ENCODE measurements around the gene CAMK1D. TPM values are rescaled to one million over a fixed set of nuclear protein-coding genes. Genes with fewer than 3 reads are reported as not detected.
"Not testable (repeated sequence)": the region's sequence is repeated elsewhere in the genome, so short reads cannot be mapped to it uniquely, and the experiment has no call there.

Gene CAMK1D
- total RNA-seq, 1 donor from 2014 or later, result 8.7 TPM

GRCh38 chr10:12340371-12340770 is 9.0 kb upstream of the CAMK1D start:
- intact Hi-C loops (cut with micrococcal nuclease), result loop anchor here (10.0 kb wide), 1 partner anchor 146 kb away; the partner anchor contains the start of genes CDC123 and NUDT5

GRCh38 chr10:12340937-12341336 is 8.4 kb upstream of the CAMK1D start:
- intact Hi-C loops (cut with micrococcal nuclease), result loop anchor here (10.0 kb wide), 1 partner anchor 146 kb away; the partner anchor contains the start of genes CDC123 and NUDT5

GRCh38 chr10:12341526-12341925 is 7.8 kb upstream of the CAMK1D start:
- intact Hi-C loops (cut with micrococcal nuclease), result loop anchor here (10.0 kb wide), 1 partner anchor 147 kb away; the partner anchor contains the start of genes CDC123 and NUDT5

GRCh38 chr10:12344375-12345110 is 4.8 kb upstream of the CAMK1D start:
- intact Hi-C loops (cut with micrococcal nuclease), result loop anchor here (5.0 to 10.0 kb wide), 5 partner anchors 150 to 758 kb away; partner anchors contain the start of genes CDC123, NUDT5, OPTN and SEC61A2

GRCh38 chr10:12346707-12347106 is 2.6 kb upstream of the CAMK1D start:
- intact Hi-C loops (cut with micrococcal nuclease), result loop anchor here (5.0 to 10.0 kb wide), 5 partner anchors 152 to 756 kb away; partner anchors contain the start of genes CDC123, NUDT5, OPTN and SEC61A2

- intact Hi-C loops (cut with micrococcal nuclease), result loop anchor here (5.0 to 10.0 kb wide), 5 partner anchors 154 to 754 kb away; partner anchors contain the start of genes CDC123, NUDT5, OPTN and SEC61A2
Measured at GRCh38 chr10:12348294-12348869, 965 bp upstream of the CAMK1D start.

- intact Hi-C loops (cut with micrococcal nuclease), result loop anchor here (1.0 to 10.0 kb wide), 8 partner anchors 17 to 753 kb away; partner anchors contain the start of genes CDC123, NUDT5, OPTN and SEC61A2
Measured at GRCh38 chr10:12349629-12350166, 351 bp downstream of the CAMK1D start.

GRCh38 chr10:12350167-12350872 is 973 bp downstream of the CAMK1D start:
- intact Hi-C loops (cut with micrococcal nuclease), result loop anchor here (2.0 kb wide), 1 partner anchor 86 kb away; no protein-coding TSS in a partner anchor

- intact Hi-C loops (cut with micrococcal nuclease), result loop anchor here (2.0 kb wide), 1 partner anchor 86 kb away; no protein-coding TSS in a partner anchor
Measured at GRCh38 chr10:12350925-12351324, 1.6 kb downstream of the CAMK1D start.

GRCh38 chr10:12351447-12351846 is 2.1 kb downstream of the CAMK1D start:
- intact Hi-C loops (cut with micrococcal nuclease), result loop anchor here (2.0 kb wide), 1 partner anchor 87 kb away; no protein-coding TSS in a partner anchor

- intact Hi-C loops (cut with micrococcal nuclease), result loop anchor here (2.0 kb wide), 1 partner anchor 87 kb away; no protein-coding TSS in a partner anchor
Measured at GRCh38 chr10:12351889-12352288, 2.5 kb downstream of the CAMK1D start.

- intact Hi-C loops (cut with micrococcal nuclease), result no loop called here
Measured at GRCh38 chr10:12353399-12354242, 4.3 kb downstream of the CAMK1D start.

GRCh38 chr10:12354696-12355095 is 5.3 kb downstream of the CAMK1D start:
- intact Hi-C loops (cut with micrococcal nuclease), result not testable (repeated sequence)

- intact Hi-C loops (cut with micrococcal nuclease), result no loop called here
Measured at GRCh38 chr10:12355384-12355783, 6.0 kb downstream of the CAMK1D start.

- intact Hi-C loops (cut with micrococcal nuclease), result no loop called here
Measured at GRCh38 chr10:12357525-12358151, 8.3 kb downstream of the CAMK1D start.

- intact Hi-C loops (cut with micrococcal nuclease), result no loop called here
Measured at GRCh38 chr10:12358863-12359564, 9.7 kb downstream of the CAMK1D start.

- intact Hi-C loops (cut with micrococcal nuclease), result no loop called here
Measured at GRCh38 chr10:12360461-12360860, 11.1 kb downstream of the CAMK1D start.

GRCh38 chr10:12361115-12361514 is 11.8 kb downstream of the CAMK1D start:
- intact Hi-C loops (cut with micrococcal nuclease), result not testable (repeated sequence)

- intact Hi-C loops (cut with micrococcal nuclease), result no loop called here
Measured at GRCh38 chr10:12364559-12364958, 15.2 kb downstream of the CAMK1D start.
